Fibroblast of pulmonary artery (primary cell): ENCODE results near the gene SBF1.

Source experiments
- DNase-seq: peaks from one replicate; pipeline ENCODE4 v3.0.0-alpha.2; 2010; ENCODE audit warnings: low read depth
- H3K4me3 ChIP-seq: replicated peaks from 2 replicates; pipeline ENCODE4 v1.5.1; 2011; ENCODE audit warnings: low read depth, mild to moderate bottlenecking, control low read depth, low read length, moderate library complexity
- TF ChIP-seq, protein P1 (sequence below): IDR thresholded peaks from 2 replicates; pipeline ENCODE4 v1.5.1; 2011; ENCODE audit warnings: mild to moderate bottlenecking, control low read depth, low read length, inconsistent platforms; ENCODE audit errors: missing control alignments

SBF1 gene

DNA sequence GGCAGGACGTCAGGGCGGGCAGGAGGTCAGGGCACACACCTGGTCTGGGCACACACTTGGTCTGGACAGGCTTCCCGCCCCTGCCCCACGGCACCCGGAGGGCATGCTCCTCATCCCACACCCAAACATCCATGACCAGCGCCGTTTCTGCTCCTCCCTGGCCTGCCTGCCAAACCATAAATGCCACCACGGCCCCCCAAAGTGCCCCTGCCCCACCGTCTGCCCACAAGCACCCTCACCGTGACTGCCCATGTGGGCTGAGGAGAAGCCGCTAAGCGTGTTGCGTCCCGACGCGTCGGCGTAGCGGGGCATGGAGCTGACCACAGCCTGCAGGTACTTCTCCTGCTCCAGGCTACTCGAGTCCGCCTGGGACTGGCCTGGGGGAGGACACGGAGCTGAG, 15.8 kb downstream of the SBF1 start:
- no peak for DNase-seq
- H3K4me3 ChIP-seq = no peak overlapping the region
- TF ChIP-seq, protein P1, sequence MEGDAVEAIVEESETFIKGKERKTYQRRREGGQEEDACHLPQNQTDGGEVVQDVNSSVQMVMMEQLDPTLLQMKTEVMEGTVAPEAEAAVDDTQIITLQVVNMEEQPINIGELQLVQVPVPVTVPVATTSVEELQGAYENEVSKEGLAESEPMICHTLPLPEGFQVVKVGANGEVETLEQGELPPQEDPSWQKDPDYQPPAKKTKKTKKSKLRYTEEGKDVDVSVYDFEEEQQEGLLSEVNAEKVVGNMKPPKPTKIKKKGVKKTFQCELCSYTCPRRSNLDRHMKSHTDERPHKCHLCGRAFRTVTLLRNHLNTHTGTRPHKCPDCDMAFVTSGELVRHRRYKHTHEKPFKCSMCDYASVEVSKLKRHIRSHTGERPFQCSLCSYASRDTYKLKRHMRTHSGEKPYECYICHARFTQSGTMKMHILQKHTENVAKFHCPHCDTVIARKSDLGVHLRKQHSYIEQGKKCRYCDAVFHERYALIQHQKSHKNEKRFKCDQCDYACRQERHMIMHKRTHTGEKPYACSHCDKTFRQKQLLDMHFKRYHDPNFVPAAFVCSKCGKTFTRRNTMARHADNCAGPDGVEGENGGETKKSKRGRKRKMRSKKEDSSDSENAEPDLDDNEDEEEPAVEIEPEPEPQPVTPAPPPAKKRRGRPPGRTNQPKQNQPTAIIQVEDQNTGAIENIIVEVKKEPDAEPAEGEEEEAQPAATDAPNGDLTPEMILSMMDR = no peak

DNA sequence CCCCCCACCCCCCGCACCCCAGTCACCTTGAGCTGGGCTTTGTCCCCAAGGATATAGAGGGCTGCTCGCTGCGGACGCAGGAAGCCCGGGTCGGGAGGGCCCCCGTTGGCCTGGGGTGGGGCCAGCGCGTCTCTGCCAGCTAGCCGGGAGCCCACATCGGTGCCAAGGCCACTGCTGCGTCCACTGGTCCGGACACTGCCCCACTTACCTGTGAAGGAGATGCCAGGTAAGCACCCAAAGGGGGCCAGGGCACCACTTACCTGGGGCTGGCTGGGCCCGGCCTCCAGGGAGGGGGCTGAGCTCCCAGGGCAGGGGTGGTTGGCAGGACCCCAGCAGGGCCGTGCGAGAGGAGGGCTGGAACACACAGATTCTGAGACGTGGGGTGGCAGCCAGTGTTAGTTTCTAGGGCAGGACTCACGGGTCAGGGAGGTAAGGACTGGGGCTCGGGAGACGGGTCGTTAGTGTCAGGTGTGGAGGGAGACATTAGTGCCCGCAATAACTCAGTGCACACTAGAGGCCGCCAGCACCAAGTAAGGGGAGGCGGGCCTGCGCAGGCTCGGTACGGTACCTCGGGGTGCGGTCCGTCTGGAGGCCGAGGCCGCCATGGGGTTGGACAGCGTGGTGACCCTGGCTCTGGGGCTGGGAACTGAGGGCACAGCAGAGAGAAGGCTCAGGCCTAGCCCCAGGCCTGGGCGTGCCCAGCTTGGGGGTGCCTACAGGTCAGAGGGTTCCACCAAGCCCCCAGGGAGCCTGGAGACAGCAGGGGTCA, 18.2 kb downstream of the SBF1 start:
- DNase-seq = no peak
- H3K4me3 ChIP-seq = no peak overlapping the region
- TF ChIP-seq, protein P1 = peak; percentile 13

DNA sequence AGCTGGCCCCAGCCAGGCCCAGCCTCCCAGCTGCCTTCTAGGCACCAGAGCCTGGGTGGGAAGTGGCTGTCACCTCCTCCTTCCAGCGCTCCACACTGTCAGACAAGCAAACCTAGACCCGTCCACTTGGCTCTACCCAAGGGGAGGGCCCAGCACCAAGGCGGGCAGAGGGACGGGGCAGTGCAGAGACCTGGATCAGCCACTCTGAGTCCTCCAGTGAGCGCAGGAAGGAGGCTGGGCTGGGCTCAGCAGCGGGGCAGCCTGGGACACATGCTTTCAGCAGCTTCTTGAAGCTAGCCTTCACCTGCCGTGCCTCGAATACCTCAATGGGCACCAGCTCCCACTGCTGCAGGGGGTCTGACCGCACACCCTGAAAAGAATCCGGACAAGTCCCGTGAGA, 18.8 kb downstream of the SBF1 start:
- H3K4me3 ChIP-seq = no peak overlapping the region
- TF ChIP-seq, protein P1 = no peak
- DNase-seq = no peak

DNA sequence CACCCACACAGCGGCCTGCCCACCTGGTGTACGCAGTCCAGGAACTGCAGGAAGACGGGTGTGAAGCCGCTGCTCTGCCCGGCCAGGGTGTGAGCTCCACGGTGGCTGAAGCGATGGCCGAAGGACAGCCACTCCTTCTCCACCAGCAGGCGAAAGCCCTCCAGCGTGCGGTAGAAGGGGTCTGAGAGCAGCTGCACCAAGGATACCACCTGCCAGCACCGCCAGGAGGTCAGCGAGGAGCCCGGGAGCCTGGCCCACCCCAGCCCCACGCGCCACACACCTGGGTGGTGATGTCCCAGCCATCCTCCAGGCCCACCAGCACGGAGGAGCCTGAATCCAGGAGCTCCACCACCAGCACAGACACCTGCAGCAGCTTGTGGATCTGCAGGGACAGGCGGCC, 19.6 kb downstream of the SBF1 start:
- no peak for DNase-seq
- no peak overlapping the region for H3K4me3 ChIP-seq
- TF ChIP-seq, protein P1 = no peak

DNA sequence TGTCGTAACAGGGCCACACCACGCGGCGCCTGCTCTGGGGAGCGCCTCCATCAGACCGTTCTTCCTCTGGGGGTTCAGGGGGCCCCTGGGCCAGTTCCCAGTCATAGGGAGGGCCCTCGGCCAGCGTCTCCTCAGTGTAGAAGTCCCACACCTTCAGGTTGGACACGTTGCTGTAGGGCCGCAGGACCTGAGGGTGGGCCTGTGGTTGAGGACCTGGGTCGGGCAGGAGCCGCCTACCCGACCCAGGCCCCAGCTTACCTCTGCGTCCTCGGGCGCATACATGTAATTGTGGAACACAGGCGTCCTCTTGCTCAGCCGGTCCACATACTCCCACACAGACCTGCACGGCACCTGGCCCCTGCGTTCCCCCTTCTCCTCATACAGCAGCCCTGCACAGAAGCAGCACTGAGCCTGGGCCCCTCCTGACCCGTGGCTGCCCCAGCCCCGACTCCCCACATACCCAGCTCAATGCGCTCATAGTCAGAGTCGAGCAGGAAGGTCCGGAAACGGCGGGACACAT, 20.2 kb downstream of the SBF1 start:
- TF ChIP-seq, protein P1 = no peak
- H3K4me3 ChIP-seq = no peak overlapping the region
- DNase-seq = no peak

DNA sequence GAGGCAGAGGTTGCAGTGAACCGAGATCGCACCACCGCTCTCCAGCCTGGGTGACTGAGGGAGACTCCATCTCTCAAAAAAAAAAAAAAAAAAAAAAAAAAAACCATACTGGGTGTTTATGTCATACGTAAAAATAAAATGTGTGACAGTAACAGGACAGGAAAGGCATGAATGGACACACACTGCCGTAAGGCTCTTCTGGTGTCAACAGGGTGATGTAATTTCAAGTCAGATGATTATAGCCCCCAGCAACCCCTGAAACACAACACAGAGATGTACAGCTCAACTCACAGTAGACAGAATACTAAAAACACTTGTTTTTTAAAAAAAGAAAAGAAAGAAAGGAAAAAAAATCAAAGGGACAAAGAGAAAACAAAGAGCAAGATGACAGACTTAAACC, 22.2 kb downstream of the SBF1 start:
- TF ChIP-seq, protein P1 = no peak
- no peak for DNase-seq
- no peak overlapping the region for H3K4me3 ChIP-seq
